GM18498 (cell line): ENCODE results near the gene ZCCHC24.
"Not testable (repeated sequence)": the region's sequence is repeated elsewhere in the genome, so short reads cannot be mapped to it uniquely, and the experiment has no call there.

Experiments
- ATAC-seq: cut with Tn5 transposase; IDR thresholded peaks from one replicate; pipeline ENCODE4 v1.9.1; 2021; ENCODE audit warnings: mild to moderate bottlenecking, moderate library complexity; ENCODE audit not compliant: unreplicated experiment

Gene ZCCHC24

GRCh38 chr10:79349072-79349491, 96.3 kb downstream of the ZCCHC24 start:
- no peak for ATAC-seq

GRCh38 chr10:79348640-79348988, 96.8 kb downstream of the ZCCHC24 start:
- no peak for ATAC-seq

- peak; percentile 73 for ATAC-seq
Observed at GRCh38 chr10:79347894-79348639, 97.4 kb downstream of the ZCCHC24 start.

GRCh38 chr10:79347226-79347893, 98.1 kb downstream of the ZCCHC24 start, which contains the start of gene PPIF:
Gene PPIF, plus strand, starts transcription at chr10:79347469. Its CDS starts 80 bp downstream, at chr10:79347549.
- ATAC-seq: peak; percentile 88

GRCh38 chr10:79346388-79347225, 98.8 kb downstream of the ZCCHC24 start:
- no peak for ATAC-seq

GRCh38 chr10:79346012-79346340, 99.4 kb downstream of the ZCCHC24 start:
- ATAC-seq: no peak

GRCh38 chr10:79345241-79346011, 100.0 kb downstream of the ZCCHC24 start:
- no peak for ATAC-seq

GRCh38 chr10:79344502-79345195, 100.8 kb downstream of the ZCCHC24 start:
- no peak for ATAC-seq

- no peak for ATAC-seq
Observed at GRCh38 chr10:79342811-79343561, 102.4 kb downstream of the ZCCHC24 start.

GRCh38 chr10:79342295-79342761, 103.1 kb downstream of the ZCCHC24 start:
- ATAC-seq: no peak

- no peak for ATAC-seq
Observed at GRCh38 chr10:79340646-79341244, 104.7 kb downstream of the ZCCHC24 start.

GRCh38 chr10:79339266-79339665, 106.2 kb downstream of the ZCCHC24 start:
- no peak for ATAC-seq

GRCh38 chr10:79337783-79338469, 107.5 kb downstream of the ZCCHC24 start:
- not testable (repeated sequence) for ATAC-seq

GRCh38 chr10:79336739-79337138, 108.7 kb downstream of the ZCCHC24 start:
- ATAC-seq: no peak

- no peak for ATAC-seq
Observed at GRCh38 chr10:79336276-79336675, 109.1 kb downstream of the ZCCHC24 start.

GRCh38 chr10:79335470-79336235, 109.8 kb downstream of the ZCCHC24 start:
- no peak for ATAC-seq

- ATAC-seq: no peak
Observed at GRCh38 chr10:79335094-79335469, 110.3 kb downstream of the ZCCHC24 start.

GRCh38 chr10:79334573-79334972, 110.9 kb downstream of the ZCCHC24 start:
- ATAC-seq: no peak
